Measurements from ENCODE around the gene GOLIM4.

- TF ChIP-seq CTCF (IDR thresholded peaks at IDR 0.05 in 4 of 5, conservative IDR thresholded peaks at IDR 0.05 in 1 of 5) (no peak), POLR2A (IDR thresholded peaks at IDR 0.05) (no peak)
Observed at GRCh38 chr3:167969548-167969947, 126.2 kb downstream of the GOLIM4 start.
